ENCODE measurements around the gene CD247.

The CD247 gene

GRCh38 chr1:167492481-167492910 is 25.8 kb downstream of the CD247 start:
- Histone ChIP-seq H3K23ac (ENCODE audit: low read length) (no peak overlapping the region), H3K18ac (ENCODE audit: low read length) (no peak overlapping the region), H3K79me2 (ENCODE audit: control insufficient read depth, insufficient read depth, low read length, poor library complexity) (no peaks in the 10 kb centered on the region), H2AK5ac (ENCODE audit: low read length) (no peak overlapping the region), H3K79me1 (ENCODE audit: low read length) (no peaks in the 10 kb centered on the region), H3K27me3 (ENCODE audit: insufficient read depth, low read length) (no peaks in the 10 kb centered on the region), H2BK5ac (ENCODE audit: low read depth, low read length, poor library complexity) (no peak overlapping the region), H3K36me3 (ENCODE audit: control insufficient read depth in 1 of 2, insufficient read depth in 2 of 2, low read length in 2 of 2) (no peaks in the 10 kb centered on the region), H2BK12ac (ENCODE audit: low read length) (no peak overlapping the region), H3K9me3 (ENCODE audit: insufficient read depth, low read depth, low read length) (peaks cover 2% of the 10 kb centered on the region), H2BK120ac (ENCODE audit: insufficient read depth, low read length, poor library complexity) (no peak overlapping the region), H4K91ac (ENCODE audit: low read depth, low read length) (no peak overlapping the region), H3K27ac (ENCODE audit: low read depth, low read length) (no peak overlapping the region), H3K4me1 (ENCODE audit: control insufficient read depth in 1 of 2, insufficient read depth in 2 of 2, low read length in 2 of 2) (no peaks in the 10 kb centered on the region), H3K14ac (ENCODE audit: low read length) (no peak overlapping the region), H3K4me2 (ENCODE audit: low read length) (no peak overlapping the region), H3K4ac (ENCODE audit: low read depth, low read length) (no peak overlapping the region), H3K9ac (ENCODE audit: low read length) (no peak overlapping the region), H2AFZ (ENCODE audit: insufficient read depth, low read length, poor library complexity) (no peak overlapping the region), H4K12ac (ENCODE audit: low read depth, low read length) (no peak overlapping the region), H4K8ac (ENCODE audit: low read depth, low read length) (no peak overlapping the region), H3K4me3 (ENCODE audit: low read depth, low read length) (no peak overlapping the region)
- no CpG with 5 or more reads among the region's 5 CpGs for WGBS (ENCODE audit: extremely low coverage, insufficient coverage, insufficient read length)
- DNase-seq = no peak

- Histone ChIP-seq H2AK5ac (ENCODE audit: low read length) (no peak overlapping the region), H3K23ac (ENCODE audit: low read length) (no peak overlapping the region), H4K12ac (ENCODE audit: low read depth, low read length) (no peak overlapping the region), H2BK120ac (ENCODE audit: insufficient read depth, low read length, poor library complexity) (no peak overlapping the region), H3K27ac (ENCODE audit: low read depth, low read length) (no peak overlapping the region), H3K36me3 (ENCODE audit: control insufficient read depth in 1 of 2, insufficient read depth in 2 of 2, low read length in 2 of 2) (no peaks in the 10 kb centered on the region), H3K79me1 (ENCODE audit: low read length) (no peaks in the 10 kb centered on the region), H3K18ac (ENCODE audit: low read length) (no peak overlapping the region), H2AFZ (ENCODE audit: insufficient read depth, low read length, poor library complexity) (no peak overlapping the region), H4K91ac (ENCODE audit: low read depth, low read length) (no peak overlapping the region), H3K79me2 (ENCODE audit: control insufficient read depth, insufficient read depth, low read length, poor library complexity) (no peaks in the 10 kb centered on the region), H3K4me3 (ENCODE audit: low read depth, low read length) (no peak overlapping the region), H4K8ac (ENCODE audit: low read depth, low read length) (no peak overlapping the region), H3K4me1 (ENCODE audit: control insufficient read depth in 1 of 2, insufficient read depth in 2 of 2, low read length in 2 of 2) (no peaks in the 10 kb centered on the region), H3K14ac (ENCODE audit: low read length) (no peak overlapping the region), H2BK5ac (ENCODE audit: low read depth, low read length, poor library complexity) (no peak overlapping the region), H3K9me3 (ENCODE audit: insufficient read depth, low read depth, low read length) (peaks cover 2% of the 10 kb centered on the region), H3K27me3 (ENCODE audit: insufficient read depth, low read length) (no peaks in the 10 kb centered on the region), H3K4ac (ENCODE audit: low read depth, low read length) (no peak overlapping the region), H3K9ac (ENCODE audit: low read length) (no peak overlapping the region), H2BK12ac (ENCODE audit: low read length) (no peak overlapping the region), H3K4me2 (ENCODE audit: low read length) (no peak overlapping the region)
- WGBS (ENCODE audit: extremely low coverage, insufficient coverage, insufficient read length) = no CpG with 5 or more reads among the region's 12 CpGs
- DNase-seq = peak in 1 of 2 donors; percentile 41
Observed at GRCh38 chr1:167491586-167492461, 26.5 kb downstream of the CD247 start.

GRCh38 chr1:167490765-167491164 is 27.6 kb downstream of the CD247 start:
- Histone ChIP-seq H3K27me3 (ENCODE audit: insufficient read depth, low read length) (no peaks in the 10 kb centered on the region), H3K4me1 (ENCODE audit: control insufficient read depth in 1 of 2, insufficient read depth in 2 of 2, low read length in 2 of 2) (peaks cover 2 to 3% of the 10 kb centered on the region in 2 experiments), H3K79me2 (ENCODE audit: control insufficient read depth, insufficient read depth, low read length, poor library complexity) (no peaks in the 10 kb centered on the region), H2AK5ac (ENCODE audit: low read length) (no peak overlapping the region), H3K9ac (ENCODE audit: low read length) (no peak overlapping the region), H3K27ac (ENCODE audit: low read depth, low read length) (no peak overlapping the region), H2BK120ac (ENCODE audit: insufficient read depth, low read length, poor library complexity) (no peak overlapping the region), H3K23ac (ENCODE audit: low read length) (no peak overlapping the region), H3K36me3 (ENCODE audit: control insufficient read depth in 1 of 2, insufficient read depth in 2 of 2, low read length in 2 of 2) (no peaks in the 10 kb centered on the region), H2BK12ac (ENCODE audit: low read length) (no peak overlapping the region), H3K18ac (ENCODE audit: low read length) (no peak overlapping the region), H2BK5ac (ENCODE audit: low read depth, low read length, poor library complexity) (no peak overlapping the region), H4K91ac (ENCODE audit: low read depth, low read length) (no peak overlapping the region), H3K4ac (ENCODE audit: low read depth, low read length) (no peak overlapping the region), H2AFZ (ENCODE audit: insufficient read depth, low read length, poor library complexity) (no peak overlapping the region), H3K79me1 (ENCODE audit: low read length) (no peaks in the 10 kb centered on the region), H3K4me2 (ENCODE audit: low read length) (no peak overlapping the region), H3K9me3 (ENCODE audit: insufficient read depth, low read depth, low read length) (peaks cover 2% of the 10 kb centered on the region), H4K12ac (ENCODE audit: low read depth, low read length) (no peak overlapping the region), H3K14ac (ENCODE audit: low read length) (no peak overlapping the region), H3K4me3 (ENCODE audit: low read depth, low read length) (no peak overlapping the region), H4K8ac (ENCODE audit: low read depth, low read length) (no peak overlapping the region)
- WGBS (ENCODE audit: extremely low coverage, insufficient coverage, insufficient read length) = no CpG with 5 or more reads among the region's 5 CpGs
- no peak for DNase-seq

DNA sequence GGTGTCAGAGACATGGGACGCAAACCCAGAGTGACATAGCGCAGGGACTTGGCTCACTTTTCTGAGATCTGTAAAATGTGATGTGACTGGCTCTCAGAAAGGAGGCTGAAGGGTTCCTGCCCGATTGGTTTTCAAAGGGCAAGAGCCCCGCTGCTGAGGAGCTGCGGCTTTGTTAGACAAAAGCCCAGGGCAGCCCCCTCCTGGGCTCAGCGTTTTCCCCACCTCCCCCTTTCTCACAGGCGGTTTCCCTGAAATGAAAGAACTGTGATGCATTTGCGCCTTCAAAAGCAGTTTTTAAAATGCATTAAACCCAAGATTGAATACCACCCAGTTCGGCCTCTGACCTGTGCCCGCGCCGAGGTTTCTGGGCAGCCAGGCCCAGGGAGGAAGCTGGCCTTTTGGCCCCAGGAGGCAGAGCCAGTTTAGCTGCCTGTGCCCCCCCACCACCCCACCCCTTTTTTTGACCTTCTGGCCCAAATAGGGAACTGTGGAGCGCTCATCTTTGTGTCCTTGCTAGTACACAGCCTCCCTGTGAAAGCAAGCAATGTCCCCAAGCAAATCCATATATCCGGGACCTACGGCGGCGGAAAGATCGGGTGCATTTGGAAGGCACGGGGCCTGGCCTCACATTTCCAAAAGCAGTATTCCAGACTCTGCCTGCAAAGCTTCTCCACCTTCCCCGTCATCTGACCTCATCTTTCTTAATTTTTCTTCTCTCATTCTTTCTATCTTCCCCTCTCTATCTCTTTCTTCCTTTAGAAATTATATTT is 28.6 kb downstream of the CD247 start:
- no peaks in the 10 kb centered on the region for H3K27me3 ChIP-seq (ENCODE audit: insufficient read depth, low read length)
- H3K23ac ChIP-seq (ENCODE audit: low read length) = no peak overlapping the region
- H3K9ac ChIP-seq (ENCODE audit: low read length) = no peak overlapping the region
- H3K18ac ChIP-seq (ENCODE audit: low read length) = no peak overlapping the region
- H3K14ac ChIP-seq (ENCODE audit: low read length) = no peak overlapping the region
- H3K36me3 ChIP-seq (ENCODE audit: control insufficient read depth in 1 of 2, insufficient read depth in 2 of 2, low read length in 2 of 2) = no peaks in the 10 kb centered on the region
- H4K8ac ChIP-seq (ENCODE audit: low read depth, low read length) = no peak overlapping the region
- H3K4me1 ChIP-seq (ENCODE audit: control insufficient read depth in 1 of 2, insufficient read depth in 2 of 2, low read length in 2 of 2) = peaks cover 2 to 7% of the 10 kb centered on the region in 2 experiments
- no peak overlapping the region for H3K4me2 ChIP-seq (ENCODE audit: low read length)
- peaks cover under 1% of the 10 kb centered on the region for H3K9me3 ChIP-seq (ENCODE audit: insufficient read depth, low read depth, low read length)
- H2AFZ ChIP-seq (ENCODE audit: insufficient read depth, low read length, poor library complexity) = peak overlapping the region; percentile 6
- no peak overlapping the region for H4K12ac ChIP-seq (ENCODE audit: low read depth, low read length)
- H2BK5ac ChIP-seq (ENCODE audit: low read depth, low read length, poor library complexity) = no peak overlapping the region
- no peak overlapping the region for H2BK120ac ChIP-seq (ENCODE audit: insufficient read depth, low read length, poor library complexity)
- H3K27ac ChIP-seq (ENCODE audit: low read depth, low read length) = no peak overlapping the region
- no peak overlapping the region for H2AK5ac ChIP-seq (ENCODE audit: low read length)
- 100% methylated on average over 1 of the region's 20 CpGs for WGBS (ENCODE audit: extremely low coverage, insufficient coverage, insufficient read length)
- H2BK12ac ChIP-seq (ENCODE audit: low read length) = no peak overlapping the region
- DNase-seq = no peak
- no peaks in the 10 kb centered on the region for H3K79me1 ChIP-seq (ENCODE audit: low read length)
- H3K4me3 ChIP-seq (ENCODE audit: low read depth, low read length) = no peak overlapping the region
- H3K4ac ChIP-seq (ENCODE audit: low read depth, low read length) = no peak overlapping the region
- no peaks in the 10 kb centered on the region for H3K79me2 ChIP-seq (ENCODE audit: control insufficient read depth, insufficient read depth, low read length, poor library complexity)
- no peak overlapping the region for H4K91ac ChIP-seq (ENCODE audit: low read depth, low read length)

Measured in trophoblast cell (in vitro differentiated cells and primary cell).